HuH-7 (cell line): ENCODE measurements around the gene C10orf105.

ENCODE experiments used
- DNase-seq: peaks from one replicate; pipeline ENCODE4 v3.0.0; 2011; ENCODE audit warnings: low spot score

Gene C10orf105

GRCh38 chr10:71737001-71737833 lies 17.6 kb upstream of the C10orf105 start:
- no peak for DNase-seq

- DNase-seq: no peak
Observed at GRCh38 chr10:71736570-71736952, 17.0 kb upstream of the C10orf105 start.

- no peak for DNase-seq
Observed at GRCh38 chr10:71735709-71736569, 16.4 kb upstream of the C10orf105 start.

- DNase-seq: no peak
Observed at GRCh38 chr10:71734797-71735196, 15.2 kb upstream of the C10orf105 start.

- DNase-seq: no peak
Observed at GRCh38 chr10:71731791-71732190, 12.2 kb upstream of the C10orf105 start.

GRCh38 chr10:71729161-71729636 lies 9.6 kb upstream of the C10orf105 start:
- no peak for DNase-seq

- DNase-seq: no peak
Observed at GRCh38 chr10:71727738-71728737, 8.5 kb upstream of the C10orf105 start.

- no peak for DNase-seq
Observed at GRCh38 chr10:71727105-71727737, 7.6 kb upstream of the C10orf105 start.

- no peak for DNase-seq
Observed at GRCh38 chr10:71726580-71727104, 7.1 kb upstream of the C10orf105 start.

GRCh38 chr10:71725998-71726579 lies 6.5 kb upstream of the C10orf105 start:
- peak; percentile 54 for DNase-seq

GRCh38 chr10:71725249-71725648 lies 5.7 kb upstream of the C10orf105 start:
- no peak for DNase-seq

- DNase-seq: no peak
Observed at GRCh38 chr10:71724539-71724938, 5.0 kb upstream of the C10orf105 start.

- DNase-seq: no peak
Observed at GRCh38 chr10:71723311-71723710, 3.7 kb upstream of the C10orf105 start.

GRCh38 chr10:71722849-71723248 lies 3.3 kb upstream of the C10orf105 start:
- no peak for DNase-seq

GRCh38 chr10:71721313-71721712 lies 1.7 kb upstream of the C10orf105 start:
- DNase-seq: no peak

- DNase-seq: no peak
Observed at GRCh38 chr10:71720288-71720687, 710 bp upstream of the C10orf105 start.

- DNase-seq: no peak
Observed at GRCh38 chr10:71719042-71719441, 536 bp downstream of the C10orf105 start.

- DNase-seq: no peak
Observed at GRCh38 chr10:71718165-71718698, 1.3 kb downstream of the C10orf105 start.

GRCh38 chr10:71717551-71717951 lies 2.0 kb downstream of the C10orf105 start:
- no peak for DNase-seq

- no peak for DNase-seq
Observed at GRCh38 chr10:71717056-71717455, 2.5 kb downstream of the C10orf105 start.
